Measurements from ENCODE around the gene CNIH3.
"Not testable (repeated sequence)": the region's sequence is repeated elsewhere in the genome, so short reads cannot be mapped to it uniquely, and the experiment has no call there.

CNIH3 gene

DNA sequence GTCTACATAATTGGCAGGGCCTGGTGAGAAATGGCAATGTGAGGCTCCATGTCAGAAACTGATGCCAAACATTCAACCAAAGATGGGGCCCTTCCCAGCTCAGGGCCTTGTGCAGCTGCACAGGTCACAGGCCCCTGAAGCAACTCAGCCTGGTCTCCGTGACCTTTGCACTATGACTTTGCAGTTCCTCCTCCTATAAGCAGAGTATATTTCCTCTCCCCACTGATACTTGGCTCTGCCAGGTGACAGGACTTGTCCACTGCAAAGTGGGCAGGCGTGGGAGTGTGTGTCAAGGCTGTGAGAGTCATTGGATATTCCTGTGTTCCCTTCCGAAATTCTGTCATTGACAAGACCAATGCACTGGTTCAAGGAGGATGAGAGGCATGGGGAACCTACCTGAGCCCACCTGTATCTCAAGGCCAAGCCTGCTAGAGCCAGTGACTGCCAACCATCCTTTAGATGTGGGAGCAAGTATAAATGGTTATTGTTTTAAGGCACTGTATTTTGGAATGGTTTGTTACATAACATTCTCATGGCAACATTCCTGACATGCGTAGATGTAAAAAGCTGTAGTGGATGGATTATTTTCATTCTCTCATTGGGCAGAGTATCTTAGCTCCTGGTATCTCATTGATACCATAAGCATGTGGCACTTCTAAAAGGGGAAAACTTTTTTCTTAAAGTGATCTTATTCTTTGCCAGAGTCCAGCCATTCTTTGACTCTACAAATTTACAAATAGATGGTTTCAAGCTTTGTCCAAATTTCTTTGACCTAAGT, 75.2 kb downstream of the CNIH3 start:
- DNase-seq: no peak

DNA sequence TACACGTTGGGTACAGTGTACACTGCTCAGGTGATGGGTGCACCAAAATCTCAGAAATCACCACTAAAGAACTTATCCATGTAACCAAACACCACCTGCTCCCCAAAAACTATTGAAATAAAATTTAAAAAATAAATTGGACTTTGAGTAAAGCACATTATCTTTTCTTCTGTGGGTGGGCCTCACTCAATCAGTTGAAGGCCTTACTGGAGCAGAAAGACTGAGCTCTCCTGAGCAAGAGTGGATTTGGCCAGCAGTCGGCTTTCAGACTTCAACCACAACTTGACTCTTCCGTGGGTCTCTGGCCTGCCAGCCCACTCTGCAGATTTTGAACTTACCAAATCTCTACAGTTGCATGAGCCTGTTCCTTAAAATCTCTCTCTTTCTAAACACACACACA, 78.9 kb downstream of the CNIH3 start:
- no peak for DNase-seq

DNA sequence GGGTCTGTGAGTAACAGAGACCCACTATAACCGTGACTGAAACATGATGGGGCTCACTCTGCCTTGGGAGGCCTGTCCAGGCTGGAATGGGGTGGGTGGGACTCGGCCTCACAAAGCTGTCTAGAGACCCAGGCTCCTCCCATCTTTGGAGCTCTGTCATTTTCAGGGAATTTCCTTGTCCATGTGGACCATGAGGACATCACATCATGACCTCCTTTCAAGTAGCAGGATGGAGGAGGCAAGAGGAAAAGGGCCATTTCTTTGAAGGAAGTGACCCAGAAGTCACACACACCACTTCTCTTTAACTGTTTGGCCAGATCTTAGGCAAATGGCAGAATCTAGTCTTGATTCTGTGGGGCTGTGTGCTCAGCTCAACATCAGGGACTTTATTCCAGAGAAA, 79.9 kb downstream of the CNIH3 start:
- no peak for DNase-seq

DNA sequence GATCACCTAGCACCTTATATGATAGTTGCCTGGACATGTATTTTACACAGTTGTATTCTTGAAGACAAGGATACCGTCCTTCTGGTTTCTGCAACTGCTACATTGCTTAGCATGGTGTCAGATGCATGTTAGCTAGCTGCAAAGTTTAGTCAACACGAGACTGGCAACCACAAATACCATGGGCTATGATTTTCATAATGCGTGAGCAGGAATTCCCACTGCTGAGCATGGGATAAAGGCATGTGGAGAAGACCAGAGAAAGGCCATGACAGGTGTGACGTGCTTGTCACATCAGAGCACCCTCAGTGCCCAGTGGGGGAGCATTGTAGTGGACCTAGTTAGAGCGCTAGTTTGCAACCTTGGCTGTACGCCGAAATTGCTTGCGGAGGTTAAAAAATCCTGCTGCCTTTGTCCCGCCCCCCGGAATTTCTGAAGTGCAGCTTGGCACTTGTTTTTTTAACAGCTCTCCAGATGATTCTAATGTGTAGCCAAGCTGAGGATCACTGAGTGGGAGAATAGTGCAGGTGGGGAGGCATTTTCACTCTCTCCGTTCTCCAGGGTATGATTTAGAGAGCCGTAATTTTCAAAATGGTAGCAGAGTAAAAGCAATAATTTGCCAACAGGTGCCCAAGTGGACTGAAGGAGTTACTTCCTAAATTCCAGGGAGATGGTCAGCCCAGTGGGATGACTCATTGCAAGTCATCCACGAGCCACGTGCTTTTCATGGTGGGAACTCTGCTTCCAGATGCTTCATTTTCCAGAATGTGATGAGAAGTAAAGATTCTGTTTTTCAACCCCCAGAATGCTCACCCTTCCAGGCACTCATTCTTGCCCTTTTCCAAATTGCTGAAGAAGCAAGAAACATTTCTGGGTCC, 81.0 kb downstream of the CNIH3 start:
- no peak for DNase-seq

DNA sequence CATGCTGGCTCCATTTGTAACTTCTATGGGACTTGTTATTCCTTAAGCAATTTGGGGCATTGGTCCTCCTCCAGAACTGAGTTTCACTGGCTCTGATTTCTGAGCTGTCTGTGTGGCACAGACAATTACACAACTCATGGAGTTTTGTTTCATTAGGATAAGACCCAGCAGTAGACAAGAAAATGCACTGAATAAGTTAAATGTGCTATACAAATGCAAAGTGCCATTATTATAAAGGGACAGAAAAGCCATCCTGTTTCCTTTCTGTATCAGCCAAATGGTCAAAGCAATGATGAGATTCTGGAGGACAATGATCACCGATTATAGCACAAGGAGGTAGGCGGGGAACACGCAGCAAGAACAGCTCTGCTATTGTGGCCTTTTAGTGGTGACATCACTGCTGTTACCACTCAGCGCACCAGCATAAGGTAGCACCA, 81.9 kb downstream of the CNIH3 start:
- no peak for DNase-seq

DNA sequence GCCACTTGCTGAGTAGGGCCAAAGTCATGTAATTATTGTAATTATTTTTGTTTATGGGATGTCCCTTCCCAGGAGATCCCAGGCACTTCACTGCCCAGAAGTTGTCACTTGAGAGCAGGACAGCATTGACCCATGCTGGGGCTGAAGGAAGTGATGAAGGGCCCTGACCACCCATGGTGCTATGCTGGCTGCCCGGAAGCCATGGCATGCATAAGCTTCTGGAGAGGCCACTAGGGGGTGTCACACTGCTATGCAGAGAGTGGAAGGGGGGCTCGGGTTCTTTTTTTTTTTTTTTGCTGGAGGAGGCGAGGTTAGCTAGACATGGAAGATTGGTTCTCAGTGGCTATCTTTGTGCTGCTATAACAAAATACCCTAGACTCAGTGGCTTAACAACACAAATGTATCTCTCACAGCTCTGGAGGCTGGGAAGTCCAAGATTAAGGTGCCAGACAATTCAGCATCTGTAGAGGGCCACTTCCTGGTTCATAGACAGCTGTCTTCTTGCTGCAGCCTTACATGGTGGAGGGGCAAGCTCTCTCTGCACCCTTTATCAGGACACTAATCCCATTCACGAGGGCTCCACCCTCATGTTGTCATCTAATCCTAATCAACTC, 84.9 kb downstream of the CNIH3 start:
- DNase-seq: no peak

DNA sequence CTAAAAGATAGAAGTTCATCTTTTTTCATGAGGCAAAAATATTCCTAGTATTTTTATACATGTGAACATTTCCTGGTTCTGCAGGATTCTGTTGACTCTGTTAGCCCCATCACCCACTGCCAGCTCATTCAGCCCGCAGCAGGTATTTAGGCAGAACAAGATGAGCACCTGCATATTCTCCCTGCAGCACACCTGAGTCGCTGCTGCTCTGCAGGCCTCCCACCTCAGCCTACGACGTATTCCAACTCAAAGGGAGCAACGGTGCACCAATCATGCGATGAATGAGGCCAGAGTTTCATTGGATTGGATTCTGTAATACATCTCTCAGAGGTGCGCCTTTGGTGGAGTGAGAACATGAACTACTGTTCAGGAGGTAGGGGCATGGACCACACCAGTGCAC, 87.6 kb downstream of the CNIH3 start:
- no peak for DNase-seq

DNA sequence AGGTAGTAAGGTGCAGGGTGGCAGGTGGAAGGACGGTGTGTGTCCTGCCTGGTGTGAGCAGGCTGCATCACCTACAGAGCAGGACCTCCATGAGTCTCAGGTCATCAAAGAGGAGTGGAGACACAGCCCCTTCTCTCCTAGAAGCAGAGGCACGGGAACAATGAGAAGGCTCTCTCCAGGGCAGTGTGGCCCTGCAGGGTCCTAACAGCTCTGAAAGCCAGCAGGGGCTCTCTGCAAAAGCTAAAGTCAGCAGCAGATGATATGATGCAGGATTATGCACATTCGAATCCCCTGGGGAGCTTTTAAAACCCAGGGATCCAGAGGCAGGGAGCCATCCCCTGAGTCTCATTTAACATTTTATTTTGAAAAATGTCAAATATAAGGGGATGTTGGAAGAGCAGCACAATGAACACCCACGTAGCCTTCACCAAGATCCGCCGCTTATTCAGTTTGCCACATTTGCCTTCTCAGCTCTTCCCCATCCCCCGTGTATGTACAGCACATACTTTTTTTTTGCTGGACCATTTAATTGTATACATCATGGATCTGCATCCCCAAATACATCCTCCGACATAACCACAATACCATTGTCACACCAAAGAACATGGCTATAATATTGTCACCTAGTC, 88.1 kb downstream of the CNIH3 start:
- no peak for DNase-seq

DNA sequence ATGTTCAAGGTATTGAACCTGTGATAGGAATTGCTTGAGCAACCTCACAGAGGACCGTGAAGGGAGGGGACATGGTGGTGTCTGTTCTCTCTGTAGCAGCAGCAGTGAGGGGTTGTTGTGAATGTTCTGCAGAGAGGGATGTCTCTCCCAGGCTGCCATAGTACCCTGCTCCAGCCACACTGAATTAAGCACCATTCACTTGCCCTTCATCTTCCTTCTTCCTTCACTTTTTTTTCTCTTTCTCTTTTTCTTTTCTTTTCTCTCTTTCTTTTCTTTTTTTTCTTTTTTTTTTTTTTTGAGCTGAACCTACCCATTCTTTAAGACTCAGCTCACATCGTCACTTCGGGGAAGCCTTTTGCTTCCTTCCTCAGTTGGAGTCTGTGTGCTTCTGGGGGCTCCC, 89.5 kb downstream of the CNIH3 start:
- no peak for DNase-seq

DNA sequence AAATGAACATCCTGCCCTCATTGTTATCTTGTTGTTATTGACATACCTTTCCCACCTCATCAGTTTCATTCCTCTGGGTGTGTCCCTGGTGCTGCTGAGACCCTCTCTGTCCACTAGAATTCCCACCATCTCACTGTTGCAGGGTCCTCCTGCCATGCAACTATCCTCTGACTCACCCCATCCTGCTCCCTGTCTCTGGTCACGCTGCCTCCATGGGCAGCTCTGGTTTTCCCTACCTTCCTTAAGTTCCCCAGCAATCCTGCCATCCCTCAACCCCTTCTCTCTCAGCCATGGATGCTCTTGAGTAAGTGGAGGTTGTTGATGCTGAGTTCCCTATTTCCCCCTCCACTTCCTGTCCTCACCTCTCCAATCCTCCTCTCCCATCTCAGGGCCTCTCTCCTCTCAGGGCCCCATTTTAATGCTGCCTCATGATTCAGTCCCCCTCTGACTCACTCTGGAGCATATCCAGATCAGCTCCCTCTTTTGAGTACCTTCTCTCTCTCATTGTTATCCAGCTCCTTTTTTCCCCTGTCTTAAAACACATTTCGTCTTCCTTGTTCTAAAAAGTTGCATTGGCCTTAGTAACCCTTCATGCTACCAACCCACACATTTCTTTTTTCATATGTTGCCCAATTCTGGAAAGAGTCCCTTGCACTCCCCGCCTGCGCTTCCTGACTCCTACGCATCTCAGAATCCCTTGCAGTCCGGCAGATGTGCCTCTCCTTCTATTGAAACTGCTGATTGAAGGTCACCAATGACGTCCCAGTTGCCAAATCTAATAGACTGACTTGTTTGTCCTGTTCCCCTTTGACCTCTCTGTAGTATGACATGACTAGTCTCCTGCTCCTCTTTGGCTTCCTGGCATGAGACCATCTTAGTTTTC, 92.0 kb downstream of the CNIH3 start:
- DNase-seq: no peak

DNA sequence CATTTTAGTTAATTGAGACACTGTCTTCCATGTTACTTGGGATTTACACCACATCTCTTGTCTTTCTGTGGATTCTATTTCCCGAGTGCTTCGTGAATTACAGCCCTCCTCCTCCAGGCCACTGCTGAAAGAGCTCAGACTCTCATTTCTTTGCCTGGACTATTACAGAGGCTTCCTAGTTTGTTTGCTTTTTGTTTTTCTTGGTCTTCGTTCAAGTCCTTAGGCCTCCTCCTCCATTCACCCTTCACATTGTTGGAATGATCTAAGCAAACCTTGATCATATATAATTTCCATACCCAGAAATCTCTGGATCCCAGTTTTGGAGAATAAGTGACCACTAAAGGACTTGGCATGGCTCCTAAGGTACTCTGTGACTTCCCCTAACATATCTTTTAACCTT, 94.1 kb downstream of the CNIH3 start:
- no peak for DNase-seq

DNA sequence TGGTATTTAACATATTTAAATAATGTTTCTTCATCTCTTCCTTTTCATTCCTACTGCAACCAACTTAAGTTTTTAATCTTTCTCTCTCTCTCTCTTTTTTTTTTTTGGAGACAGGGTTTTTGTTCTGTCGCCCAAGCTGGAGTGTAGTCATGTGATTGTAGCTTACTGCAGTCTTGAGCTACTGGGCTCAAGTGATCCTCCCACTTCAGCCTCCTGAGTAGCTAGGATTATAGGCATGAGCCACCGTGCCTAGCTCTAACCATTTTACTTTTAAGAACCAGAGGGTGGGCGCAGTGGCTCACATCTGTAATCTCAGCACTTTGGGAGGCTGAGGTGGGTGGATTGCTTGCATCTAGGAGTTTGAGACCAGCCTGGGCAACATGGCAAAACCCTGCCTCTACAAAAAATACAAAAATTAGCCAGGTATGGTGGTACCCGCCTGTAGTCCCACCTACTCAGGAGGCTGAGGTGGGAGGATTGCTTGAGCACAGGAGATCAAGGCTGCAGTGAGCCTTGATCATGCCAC, 95.2 kb downstream of the CNIH3 start:
- DNase-seq: not testable (repeated sequence)

DNA sequence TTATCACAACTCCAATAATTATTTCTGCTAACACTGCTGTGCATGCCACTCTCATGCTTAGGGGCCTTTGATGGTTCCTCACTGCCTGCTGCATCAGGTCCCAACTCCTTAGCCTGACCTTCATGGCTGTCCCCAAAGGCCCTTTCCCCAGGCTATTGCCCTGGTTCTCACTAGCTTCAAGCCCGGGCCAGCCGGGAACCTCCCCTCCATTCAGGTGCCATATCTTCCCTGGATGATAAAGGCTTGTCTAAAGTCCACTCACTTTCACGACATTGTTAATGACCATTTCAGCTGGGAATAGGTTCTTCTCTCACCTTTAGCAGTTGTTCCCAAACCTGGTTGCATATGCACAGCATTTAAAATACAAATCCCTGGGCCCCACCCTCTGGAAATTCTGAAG, 95.8 kb downstream of the CNIH3 start:
- DNase-seq: no peak

DNA sequence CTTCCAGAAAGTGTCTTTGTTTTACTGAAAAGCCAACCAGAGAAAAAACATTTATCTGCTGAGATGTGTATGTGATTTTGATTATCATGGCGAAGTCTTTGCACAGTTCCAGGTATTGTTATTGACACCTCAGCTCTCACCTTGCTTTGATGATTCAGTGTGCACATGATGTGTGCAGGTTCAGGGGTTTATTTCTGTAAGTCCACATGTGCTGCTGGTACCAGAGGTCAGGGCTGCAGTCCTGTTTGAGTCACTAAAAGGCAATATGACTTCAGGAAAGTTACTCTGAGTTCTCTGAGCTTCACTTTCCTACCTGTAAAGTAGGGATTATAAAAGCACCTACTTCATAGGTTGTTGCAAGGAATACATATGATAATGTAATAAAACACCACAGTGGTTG, 97.1 kb downstream of the CNIH3 start:
- DNase-seq: no peak

DNA sequence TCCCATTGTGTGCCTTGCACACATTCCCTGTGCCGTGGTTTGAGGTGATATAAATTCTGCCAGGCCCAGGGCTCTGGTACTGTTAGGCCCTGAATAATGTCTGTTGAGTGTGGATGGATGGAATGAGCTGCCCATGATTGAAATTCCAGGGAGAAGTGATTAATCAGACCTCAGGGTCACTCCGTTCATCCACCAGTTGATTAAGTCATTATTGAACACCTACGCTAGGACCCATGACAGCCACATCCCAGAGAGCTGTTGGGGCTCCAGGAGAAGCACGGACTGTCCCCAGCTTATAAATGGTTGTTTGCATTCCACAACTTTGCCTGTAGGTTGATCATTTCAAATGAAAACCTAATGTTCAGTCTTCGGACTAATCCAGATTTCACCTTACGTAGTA, 98.4 kb downstream of the CNIH3 start:
- no peak for DNase-seq

DNA sequence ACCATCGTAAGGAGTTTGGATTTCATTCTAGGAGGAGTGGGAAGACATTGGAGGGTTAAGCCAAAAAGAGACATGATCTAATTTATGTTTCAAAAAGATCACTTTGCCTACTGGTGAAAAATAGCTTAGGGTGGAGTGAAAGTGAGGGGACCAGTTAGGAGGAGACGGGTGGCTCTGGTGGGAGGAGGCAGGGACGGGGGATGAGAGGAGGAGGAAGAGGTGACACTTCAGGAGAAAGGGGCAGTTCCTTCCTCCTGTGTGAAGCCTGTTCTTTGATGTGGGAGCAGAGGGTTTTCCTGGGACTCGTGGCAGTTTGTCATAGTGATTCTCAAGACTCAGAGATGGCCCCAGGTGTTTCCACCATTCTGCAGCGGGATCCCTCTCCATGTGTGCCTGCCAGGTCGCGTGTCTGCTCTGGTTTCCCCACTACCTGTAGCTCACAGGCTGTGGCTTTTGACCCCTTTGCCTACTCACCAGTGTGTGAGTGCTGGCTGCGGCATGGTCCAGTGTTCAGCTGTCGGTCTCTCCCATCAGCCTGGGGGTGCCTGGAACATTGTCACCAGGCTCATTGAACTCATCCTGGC, 102.4 kb downstream of the CNIH3 start:
- DNase-seq: no peak

DNA sequence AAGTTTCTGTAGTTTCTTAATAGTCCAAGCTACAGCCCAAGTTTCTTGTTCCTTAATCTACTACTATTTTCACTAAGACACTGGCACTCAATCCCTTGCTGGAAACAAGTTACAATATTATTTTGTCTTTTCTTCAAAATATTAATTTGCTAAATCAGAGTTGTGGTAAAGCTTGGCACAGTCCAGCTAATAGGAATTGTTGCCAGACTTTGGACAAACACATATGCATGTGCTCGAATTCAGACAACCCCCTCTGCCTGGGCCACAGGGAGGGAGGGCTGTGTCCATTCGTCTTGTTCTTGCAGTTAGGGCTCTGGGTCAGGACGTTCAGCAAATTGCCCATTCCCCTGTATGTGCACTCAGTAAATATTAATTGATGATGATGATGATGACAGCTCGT, 103.6 kb downstream of the CNIH3 start:
- no peak for DNase-seq

DNA sequence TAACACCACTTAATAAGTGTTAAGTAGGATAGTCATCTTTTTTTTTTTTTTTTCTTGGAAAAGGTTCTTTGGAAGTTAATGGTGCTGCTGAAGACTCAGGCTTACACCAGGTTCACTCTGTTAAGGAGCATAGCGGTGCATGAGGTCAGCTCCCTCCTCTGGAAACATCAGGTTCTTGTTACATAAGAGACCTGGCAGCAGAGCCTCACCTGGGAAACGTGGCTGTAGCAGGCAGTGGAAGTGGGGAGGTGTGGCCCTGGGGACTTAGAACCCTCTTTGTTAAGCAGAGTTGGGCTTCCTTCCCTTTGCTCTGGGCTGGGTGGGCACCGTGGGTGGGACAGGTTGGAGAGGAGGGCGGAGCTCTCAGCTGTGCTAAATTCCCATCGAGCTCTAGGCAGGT, 104.1 kb downstream of the CNIH3 start:
- DNase-seq: no peak

DNA sequence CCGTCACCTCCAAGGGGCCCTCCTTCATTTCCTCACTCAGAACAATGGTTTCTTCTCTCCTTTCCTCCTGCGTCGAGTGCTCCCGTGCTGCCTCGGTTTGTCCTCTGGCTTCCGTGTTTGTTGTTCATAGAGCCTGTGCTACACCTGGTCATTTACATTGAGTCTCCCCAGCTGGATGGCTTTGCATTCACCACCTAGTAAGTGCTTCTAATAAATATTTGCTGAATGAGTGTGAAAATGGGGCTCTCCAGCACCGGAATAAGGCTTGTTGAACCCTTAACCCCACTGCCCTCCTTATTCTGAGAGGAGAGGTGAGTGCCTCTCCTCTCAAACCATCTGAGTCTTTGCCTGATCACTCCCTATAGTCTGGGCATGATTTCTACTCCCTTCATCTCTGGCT, 104.9 kb downstream of the CNIH3 start:
- no peak for DNase-seq

DNA sequence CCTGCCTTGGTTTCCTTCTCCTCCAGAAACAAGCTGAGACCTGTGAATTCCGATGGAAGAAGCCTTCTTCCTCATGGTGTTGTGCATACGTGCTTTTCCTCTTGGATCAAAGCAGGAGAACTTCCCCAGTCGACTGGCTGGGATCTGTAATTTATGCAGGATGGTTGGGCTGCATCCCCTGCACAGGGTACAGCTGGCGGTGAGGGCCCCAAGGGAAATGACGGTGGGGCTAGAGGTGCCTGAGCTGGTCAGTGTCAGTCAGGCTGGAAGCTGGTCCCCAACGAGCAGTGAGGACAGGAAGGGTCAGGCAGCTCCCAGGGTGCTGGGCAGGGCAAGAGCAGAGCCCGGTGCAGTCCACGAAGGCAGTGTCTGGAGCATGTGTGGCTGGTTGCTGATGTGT, 106.7 kb downstream of the CNIH3 start:
- no peak for DNase-seq

DNA sequence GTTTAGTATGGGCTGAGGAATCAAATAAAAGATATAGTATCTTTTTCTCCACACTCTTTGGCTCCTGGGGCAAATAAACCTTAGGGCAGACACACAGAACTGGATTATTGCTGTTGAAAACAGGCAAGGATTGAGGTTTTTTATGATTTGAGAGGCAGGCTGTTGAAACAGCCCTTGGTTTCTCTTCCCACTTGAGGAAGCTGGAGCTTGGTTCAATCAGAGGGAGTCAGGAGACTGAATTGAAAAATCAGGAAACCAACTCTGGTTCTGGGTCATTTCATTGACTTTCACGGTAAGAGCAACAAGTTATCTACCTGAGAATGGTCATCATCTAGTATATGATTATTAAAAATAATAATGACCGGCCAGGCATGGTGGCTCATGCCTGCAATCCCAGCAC, 108.4 kb downstream of the CNIH3 start:
- no peak for DNase-seq

Data from activated CD8-positive, alpha-beta memory T cell treated with anti-CD3 and anti-CD28 coated beads, Interleukin-2, amount 50 U/mL, for 4 hours (primary cell).